Dedifferentiated amniotic fluid mesenchymal stem cell (primary cell): ENCODE data around the gene UBE2O.

Experiments used
- DNase-seq: peaks from one replicate; pipeline ENCODE4 v3.0.0-alpha.2; 2016; ENCODE audit errors: extremely low spot score

Gene UBE2O

GRCh38 chr17:76414334-76415295 lies 38.3 kb downstream of the UBE2O start:
- DNase-seq: no peak

- no peak for DNase-seq
These were observed 41.7 kb downstream of the UBE2O start for GRCh38 chr17:76411247-76411646.

GRCh38 chr17:76410328-76410965 lies 42.5 kb downstream of the UBE2O start:
- DNase-seq: no peak

GRCh38 chr17:76408037-76408849 lies 44.7 kb downstream of the UBE2O start:
- no peak for DNase-seq

- no peak for DNase-seq
These were observed 45.4 kb downstream of the UBE2O start for GRCh38 chr17:76407509-76407908.

GRCh38 chr17:76405967-76406647 lies 46.8 kb downstream of the UBE2O start:
- DNase-seq: no peak

GRCh38 chr17:76405607-76405966 lies 47.4 kb downstream of the UBE2O start:
- no peak for DNase-seq

- DNase-seq: no peak
These were observed 47.9 kb downstream of the UBE2O start for GRCh38 chr17:76404976-76405563.

GRCh38 chr17:76404256-76404655 lies 48.7 kb downstream of the UBE2O start:
- DNase-seq: no peak

- DNase-seq: no peak
These were observed 50.2 kb downstream of the UBE2O start for GRCh38 chr17:76402711-76403110.

GRCh38 chr17:76399175-76400172 lies 53.5 kb downstream of the UBE2O start:
- DNase-seq: no peak

GRCh38 chr17:76398523-76399174 lies 54.3 kb downstream of the UBE2O start:
- no peak for DNase-seq

- DNase-seq: peak; percentile 76
These were observed 55.0 kb downstream of the UBE2O start for GRCh38 chr17:76397687-76398522.

GRCh38 chr17:76397184-76397583 lies 55.8 kb downstream of the UBE2O start:
- DNase-seq: no peak

GRCh38 chr17:76395980-76396379 lies 57.0 kb downstream of the UBE2O start:
- DNase-seq: no peak

GRCh38 chr17:76394166-76394565 lies 58.8 kb downstream of the UBE2O start:
- no peak for DNase-seq

- no peak for DNase-seq
These were observed 61.7 kb downstream of the UBE2O start for GRCh38 chr17:76391200-76391715.

- no peak for DNase-seq
These were observed 62.9 kb downstream of the UBE2O start for GRCh38 chr17:76390003-76390421.
